HL-60 (cell line): ENCODE results near the gene PDK3.

Source experiments
- DNase-seq, 2 experiments: peaks; one replicate each; pipeline ENCODE4 v3.0.0-alpha.2; 2010 to 2020; ENCODE audit warnings: low read depth in 1 of 2, low spot score in 1 of 2
- H3K27ac ChIP-seq: fragments of 250-450 bp; sonication (Bioruptor Pico); replicated peaks from 2 replicates; pipeline ENCODE4 v1.5.1; 2020; ENCODE audit warnings: mild to moderate bottlenecking, moderate library complexity
- H3K27me3 ChIP-seq: fragments of 250-450 bp; sonication (Bioruptor Pico); 2 replicates; pipeline ENCODE4 v1.5.1; 2021; ENCODE audit warnings: mild to moderate bottlenecking, moderate library complexity; ENCODE audit not compliant: insufficient read depth, poor library complexity, severe bottlenecking
- H3K4me3 ChIP-seq: replicated peaks from 2 replicates; pipeline ENCODE4 v1.5.1; 2011; ENCODE audit warnings: mild to moderate bottlenecking, control low read depth, low read length; ENCODE audit not compliant: insufficient read depth
- GABPA ChIP-seq: IDR thresholded peaks from 2 replicates; pipeline ENCODE4 v1.6.1; 2012; ENCODE audit warnings: low read depth
- POLR2AphosphoS5 ChIP-seq: IDR thresholded peaks from 2 replicates; pipeline ENCODE4 v1.6.1; 2012; ENCODE audit warnings: low read depth
- SPI1 ChIP-seq: IDR thresholded peaks from 2 replicates; pipeline ENCODE4 v1.6.1; 2012; ENCODE audit warnings: low read depth, mild to moderate bottlenecking, borderline replicate concordance
- TF ChIP-seq, protein P1 (sequence below): IDR thresholded peaks from 2 replicates; pipeline ENCODE4 v1.6.1; 2012; ENCODE audit warnings: low read depth; ENCODE audit not compliant: insufficient replicate concordance
- TF ChIP-seq, protein P2 (sequence below): IDR thresholded peaks from one replicate; pipeline ENCODE4 v1.5.1; 2011; ENCODE audit warnings: low read length, control low read depth, inconsistent platforms; ENCODE audit not compliant: insufficient read depth

PDK3 gene

GRCh38 chrX:24425806-24426205 lies 39.3 kb upstream of the PDK3 start:
- Histone ChIP-seq H3K4me3 (no peak overlapping the region), H3K27ac (no peak overlapping the region), H3K27me3 (no peaks in the 10 kb centered on the region)
- TF ChIP-seq POLR2AphosphoS5 = no peak
- TF ChIP-seq, protein P1, sequence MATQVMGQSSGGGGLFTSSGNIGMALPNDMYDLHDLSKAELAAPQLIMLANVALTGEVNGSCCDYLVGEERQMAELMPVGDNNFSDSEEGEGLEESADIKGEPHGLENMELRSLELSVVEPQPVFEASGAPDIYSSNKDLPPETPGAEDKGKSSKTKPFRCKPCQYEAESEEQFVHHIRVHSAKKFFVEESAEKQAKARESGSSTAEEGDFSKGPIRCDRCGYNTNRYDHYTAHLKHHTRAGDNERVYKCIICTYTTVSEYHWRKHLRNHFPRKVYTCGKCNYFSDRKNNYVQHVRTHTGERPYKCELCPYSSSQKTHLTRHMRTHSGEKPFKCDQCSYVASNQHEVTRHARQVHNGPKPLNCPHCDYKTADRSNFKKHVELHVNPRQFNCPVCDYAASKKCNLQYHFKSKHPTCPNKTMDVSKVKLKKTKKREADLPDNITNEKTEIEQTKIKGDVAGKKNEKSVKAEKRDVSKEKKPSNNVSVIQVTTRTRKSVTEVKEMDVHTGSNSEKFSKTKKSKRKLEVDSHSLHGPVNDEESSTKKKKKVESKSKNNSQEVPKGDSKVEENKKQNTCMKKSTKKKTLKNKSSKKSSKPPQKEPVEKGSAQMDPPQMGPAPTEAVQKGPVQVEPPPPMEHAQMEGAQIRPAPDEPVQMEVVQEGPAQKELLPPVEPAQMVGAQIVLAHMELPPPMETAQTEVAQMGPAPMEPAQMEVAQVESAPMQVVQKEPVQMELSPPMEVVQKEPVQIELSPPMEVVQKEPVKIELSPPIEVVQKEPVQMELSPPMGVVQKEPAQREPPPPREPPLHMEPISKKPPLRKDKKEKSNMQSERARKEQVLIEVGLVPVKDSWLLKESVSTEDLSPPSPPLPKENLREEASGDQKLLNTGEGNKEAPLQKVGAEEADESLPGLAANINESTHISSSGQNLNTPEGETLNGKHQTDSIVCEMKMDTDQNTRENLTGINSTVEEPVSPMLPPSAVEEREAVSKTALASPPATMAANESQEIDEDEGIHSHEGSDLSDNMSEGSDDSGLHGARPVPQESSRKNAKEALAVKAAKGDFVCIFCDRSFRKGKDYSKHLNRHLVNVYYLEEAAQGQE = no peak
- TF ChIP-seq SPI1 = no peak
- TF ChIP-seq, protein P2, sequence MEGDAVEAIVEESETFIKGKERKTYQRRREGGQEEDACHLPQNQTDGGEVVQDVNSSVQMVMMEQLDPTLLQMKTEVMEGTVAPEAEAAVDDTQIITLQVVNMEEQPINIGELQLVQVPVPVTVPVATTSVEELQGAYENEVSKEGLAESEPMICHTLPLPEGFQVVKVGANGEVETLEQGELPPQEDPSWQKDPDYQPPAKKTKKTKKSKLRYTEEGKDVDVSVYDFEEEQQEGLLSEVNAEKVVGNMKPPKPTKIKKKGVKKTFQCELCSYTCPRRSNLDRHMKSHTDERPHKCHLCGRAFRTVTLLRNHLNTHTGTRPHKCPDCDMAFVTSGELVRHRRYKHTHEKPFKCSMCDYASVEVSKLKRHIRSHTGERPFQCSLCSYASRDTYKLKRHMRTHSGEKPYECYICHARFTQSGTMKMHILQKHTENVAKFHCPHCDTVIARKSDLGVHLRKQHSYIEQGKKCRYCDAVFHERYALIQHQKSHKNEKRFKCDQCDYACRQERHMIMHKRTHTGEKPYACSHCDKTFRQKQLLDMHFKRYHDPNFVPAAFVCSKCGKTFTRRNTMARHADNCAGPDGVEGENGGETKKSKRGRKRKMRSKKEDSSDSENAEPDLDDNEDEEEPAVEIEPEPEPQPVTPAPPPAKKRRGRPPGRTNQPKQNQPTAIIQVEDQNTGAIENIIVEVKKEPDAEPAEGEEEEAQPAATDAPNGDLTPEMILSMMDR = no peak
- no peak for TF ChIP-seq GABPA
- DNase-seq = no peak

DNA sequence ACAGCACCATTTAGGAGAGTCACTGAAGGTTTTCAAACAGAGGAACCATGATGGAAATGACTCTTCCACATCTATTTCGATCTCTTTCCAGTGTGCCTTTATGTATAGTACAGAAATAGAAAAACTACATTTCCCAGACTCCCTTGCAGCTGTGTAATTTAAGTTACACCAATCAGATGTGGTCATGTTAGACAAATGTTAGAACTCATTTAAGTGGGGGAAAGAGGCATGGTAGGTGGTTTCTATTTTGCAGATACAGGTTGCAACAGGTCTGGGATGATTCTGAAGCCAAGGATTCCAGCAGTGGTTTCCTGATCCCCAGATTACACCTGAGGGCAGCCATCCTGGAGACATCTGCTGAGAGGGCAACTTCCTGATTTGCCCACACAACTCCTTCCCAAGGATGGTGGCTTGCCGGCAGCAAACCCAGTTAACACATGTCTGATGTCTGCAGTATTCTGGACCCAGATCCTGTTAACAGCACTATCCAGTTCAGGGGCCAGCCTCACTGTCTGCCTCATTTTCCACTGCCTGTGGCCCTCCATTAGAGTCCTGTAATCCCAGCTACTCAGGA lies 38.7 kb upstream of the PDK3 start:
- TF ChIP-seq, protein P2 = no peak
- no peak for TF ChIP-seq SPI1
- TF ChIP-seq, protein P1 = no peak
- TF ChIP-seq POLR2AphosphoS5 = no peak
- TF ChIP-seq GABPA = no peak
- Histone ChIP-seq H3K27ac (no peak overlapping the region), H3K27me3 (no peaks in the 10 kb centered on the region), H3K4me3 (no peak overlapping the region)
- no peak for DNase-seq

- no peaks in the 10 kb centered on the region for H3K27me3 ChIP-seq
- TF ChIP-seq SPI1 (no peak), POLR2AphosphoS5 (no peak), GABPA (no peak)
- TF ChIP-seq, protein P1 = no peak
- TF ChIP-seq, protein P2 = no peak
Measured at GRCh38 chrX:24426921-24427746, 38.0 kb upstream of the PDK3 start.

More at GRCh38 chrX:24426921-24427746, 38.0 kb upstream of the PDK3 start:
- Histone ChIP-seq H3K4me3 (no peak overlapping the region), H3K27ac (no peak overlapping the region)
- DNase-seq = no peak
